Body of pancreas (tissue), 4 donors: Measurements from ENCODE around the gene AURKA.

Source experiments
- POLR2A ChIP-seq, 3 donors: fragments of 450-650 bp; IDR thresholded peaks; one replicate each; pipeline ENCODE4 v1.6.1; 2016; ENCODE audit warnings: antibody characterized with exemption in 3 of 3, mild to moderate bottlenecking in 2 of 3
- TF ChIP-seq, protein P1 (sequence below), 7 experiments: fragments of 450-650 bp in 4 of 7; fragments of 200-600 bp in 3 of 7; sonication (generic) in 3 of 7; IDR thresholded peaks; one replicate each; pipeline ENCODE4 v1.5.1; 2016 to 2019; ENCODE audit warnings: antibody characterized with exemption in 7 of 7

GRCh38 chr20:56428410-56428809, 36.4 kb upstream of the AURKA start:
- TF ChIP-seq, protein P1, sequence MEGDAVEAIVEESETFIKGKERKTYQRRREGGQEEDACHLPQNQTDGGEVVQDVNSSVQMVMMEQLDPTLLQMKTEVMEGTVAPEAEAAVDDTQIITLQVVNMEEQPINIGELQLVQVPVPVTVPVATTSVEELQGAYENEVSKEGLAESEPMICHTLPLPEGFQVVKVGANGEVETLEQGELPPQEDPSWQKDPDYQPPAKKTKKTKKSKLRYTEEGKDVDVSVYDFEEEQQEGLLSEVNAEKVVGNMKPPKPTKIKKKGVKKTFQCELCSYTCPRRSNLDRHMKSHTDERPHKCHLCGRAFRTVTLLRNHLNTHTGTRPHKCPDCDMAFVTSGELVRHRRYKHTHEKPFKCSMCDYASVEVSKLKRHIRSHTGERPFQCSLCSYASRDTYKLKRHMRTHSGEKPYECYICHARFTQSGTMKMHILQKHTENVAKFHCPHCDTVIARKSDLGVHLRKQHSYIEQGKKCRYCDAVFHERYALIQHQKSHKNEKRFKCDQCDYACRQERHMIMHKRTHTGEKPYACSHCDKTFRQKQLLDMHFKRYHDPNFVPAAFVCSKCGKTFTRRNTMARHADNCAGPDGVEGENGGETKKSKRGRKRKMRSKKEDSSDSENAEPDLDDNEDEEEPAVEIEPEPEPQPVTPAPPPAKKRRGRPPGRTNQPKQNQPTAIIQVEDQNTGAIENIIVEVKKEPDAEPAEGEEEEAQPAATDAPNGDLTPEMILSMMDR (IDR thresholded peaks at IDR 0.05), result no peak
- TF ChIP-seq POLR2A (IDR thresholded peaks at IDR 0.05), result no peak
